Transverse colon (tissue), 4 donors: ENCODE results near the gene SLC6A18.

ENCODE experiments used
- POLR2AphosphoS5 ChIP-seq, 3 donors: sonication (generic); formaldehyde crosslinking; IDR thresholded peaks; one replicate each; pipeline ENCODE4 v1.6.1; 2016; ENCODE audit warnings: antibody characterized with exemption in 3 of 3
- TF ChIP-seq, protein P1 (sequence below), 5 experiments: fragments of 200-600 bp in 3 of 5; fragments of 450-650 bp in 2 of 5; sonication (generic) in 3 of 5; IDR thresholded peaks; 1 replicate in 2 of 5; 2 replicates in 3 of 5; pipeline ENCODE4 v1.5.1; 2016 to 2017; ENCODE audit warnings: antibody characterized with exemption in 5 of 5, inconsistent platforms in 3 of 5, mild to moderate bottlenecking in 2 of 5, moderate library complexity in 1 of 5

DNA sequence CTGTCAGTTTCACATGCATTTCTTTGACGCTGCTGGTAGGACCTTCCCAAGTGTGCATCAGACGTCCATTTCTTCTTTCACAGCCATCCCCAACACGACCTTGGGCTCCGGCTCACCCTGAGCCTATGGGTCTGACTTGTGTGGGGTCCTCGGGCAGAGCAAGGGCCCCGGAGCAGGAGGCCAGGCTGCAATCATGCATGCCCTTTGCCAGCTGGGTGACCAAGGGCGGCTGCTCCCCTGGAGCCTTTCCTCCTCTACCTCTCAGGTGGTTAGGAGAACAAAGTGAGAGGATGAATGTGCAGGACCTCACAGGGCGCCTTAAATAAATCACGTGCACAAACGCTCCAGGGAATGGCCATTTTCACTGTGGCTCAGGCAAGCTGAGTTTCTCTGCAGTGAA is 36.5 kb downstream of the SLC6A18 start:
- TF ChIP-seq, protein P1, sequence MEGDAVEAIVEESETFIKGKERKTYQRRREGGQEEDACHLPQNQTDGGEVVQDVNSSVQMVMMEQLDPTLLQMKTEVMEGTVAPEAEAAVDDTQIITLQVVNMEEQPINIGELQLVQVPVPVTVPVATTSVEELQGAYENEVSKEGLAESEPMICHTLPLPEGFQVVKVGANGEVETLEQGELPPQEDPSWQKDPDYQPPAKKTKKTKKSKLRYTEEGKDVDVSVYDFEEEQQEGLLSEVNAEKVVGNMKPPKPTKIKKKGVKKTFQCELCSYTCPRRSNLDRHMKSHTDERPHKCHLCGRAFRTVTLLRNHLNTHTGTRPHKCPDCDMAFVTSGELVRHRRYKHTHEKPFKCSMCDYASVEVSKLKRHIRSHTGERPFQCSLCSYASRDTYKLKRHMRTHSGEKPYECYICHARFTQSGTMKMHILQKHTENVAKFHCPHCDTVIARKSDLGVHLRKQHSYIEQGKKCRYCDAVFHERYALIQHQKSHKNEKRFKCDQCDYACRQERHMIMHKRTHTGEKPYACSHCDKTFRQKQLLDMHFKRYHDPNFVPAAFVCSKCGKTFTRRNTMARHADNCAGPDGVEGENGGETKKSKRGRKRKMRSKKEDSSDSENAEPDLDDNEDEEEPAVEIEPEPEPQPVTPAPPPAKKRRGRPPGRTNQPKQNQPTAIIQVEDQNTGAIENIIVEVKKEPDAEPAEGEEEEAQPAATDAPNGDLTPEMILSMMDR (IDR thresholded peaks at IDR 0.05): no peak
- TF ChIP-seq POLR2AphosphoS5 (IDR thresholded peaks at IDR 0.05): no peak
